ENCODE data around the gene DUOXA2. TPM values are rescaled to one million over a fixed set of nuclear protein-coding genes. Genes with fewer than 3 reads are reported as not detected.
"Not testable (repeated sequence)": the region's sequence is repeated elsewhere in the genome, so short reads cannot be mapped to it uniquely, and the experiment has no call there.

The DUOXA2 gene
- total RNA-seq, 1 donor from 2014 or later = not detected

DNA sequence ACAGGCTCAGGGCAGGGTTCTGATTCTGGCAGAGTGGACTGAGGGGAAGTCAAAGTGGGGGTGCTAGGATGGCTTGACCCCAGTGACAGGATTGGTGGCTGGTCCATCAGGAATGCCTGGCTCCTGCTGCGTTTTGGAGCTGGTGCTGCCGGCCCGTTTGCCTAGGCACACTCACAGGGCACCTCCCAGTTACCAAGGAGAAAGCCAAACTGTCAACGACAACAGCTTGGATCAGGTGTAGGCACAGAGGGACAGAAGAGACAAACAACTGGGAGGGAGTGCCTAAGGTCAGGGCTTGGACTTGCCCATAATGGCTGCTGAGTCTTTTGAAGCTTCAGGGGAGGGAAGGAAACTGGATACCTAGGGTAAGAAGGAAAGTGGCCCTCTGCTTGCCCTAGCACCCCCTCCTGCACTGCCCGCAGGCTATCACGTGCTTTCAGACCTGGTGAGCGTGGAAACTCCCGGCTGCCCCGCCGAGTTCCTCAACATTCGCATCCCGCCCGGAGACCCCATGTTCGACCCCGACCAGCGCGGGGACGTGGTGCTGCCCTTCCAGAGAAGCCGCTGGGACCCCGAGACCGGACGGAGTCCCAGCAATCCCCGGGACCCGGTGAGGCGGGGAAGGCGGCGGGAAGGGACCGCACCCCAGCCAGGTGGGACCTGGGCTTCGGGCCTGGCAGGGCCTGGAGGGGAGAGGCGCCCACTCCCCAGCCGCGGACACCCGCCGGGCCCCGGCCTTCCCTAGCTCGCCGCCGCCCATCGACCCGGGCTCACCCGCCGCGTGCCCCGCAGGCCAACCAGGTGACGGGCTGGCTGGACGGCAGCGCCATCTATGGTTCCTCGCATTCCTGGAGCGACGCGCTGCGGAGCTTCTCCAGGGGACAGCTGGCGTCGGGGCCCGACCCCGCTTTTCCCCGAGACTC, 20.8 kb downstream of the DUOXA2 start:
- DNase-seq (ENCODE audit: low read depth, low spot score) = no peak

DNA sequence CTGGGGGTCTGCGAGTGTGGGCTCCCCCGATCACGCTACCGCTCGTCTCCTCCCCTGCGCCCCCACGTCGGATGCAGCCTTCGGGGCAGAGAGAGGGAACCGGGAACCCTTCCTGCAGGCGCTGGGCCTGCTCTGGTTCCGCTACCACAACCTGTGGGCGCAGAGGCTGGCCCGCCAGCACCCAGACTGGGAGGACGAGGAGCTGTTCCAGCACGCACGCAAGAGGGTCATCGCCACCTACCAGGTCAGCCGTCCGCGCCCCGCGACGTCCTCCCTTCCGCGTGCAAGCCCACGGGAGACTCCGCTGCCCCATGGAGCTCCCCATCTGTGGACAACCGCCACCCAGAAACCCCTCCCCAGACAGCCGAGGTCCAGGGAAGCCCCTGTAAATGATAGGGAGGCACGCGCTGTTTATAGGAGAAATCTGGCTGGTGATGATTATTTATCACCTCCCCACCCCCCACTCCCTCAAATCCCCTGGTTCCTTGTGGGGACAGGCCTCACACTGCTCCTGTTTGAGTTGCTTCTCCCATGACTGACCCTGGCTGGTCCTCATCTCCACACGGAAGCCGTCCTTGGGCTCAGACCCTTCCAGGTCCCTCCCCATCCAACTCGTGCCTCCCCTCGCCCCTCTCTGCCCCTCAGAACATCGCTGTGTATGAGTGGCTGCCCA, 21.7 kb downstream of the DUOXA2 start:
- DNase-seq (ENCODE audit: low read depth, low spot score) = not testable (repeated sequence)

DNA sequence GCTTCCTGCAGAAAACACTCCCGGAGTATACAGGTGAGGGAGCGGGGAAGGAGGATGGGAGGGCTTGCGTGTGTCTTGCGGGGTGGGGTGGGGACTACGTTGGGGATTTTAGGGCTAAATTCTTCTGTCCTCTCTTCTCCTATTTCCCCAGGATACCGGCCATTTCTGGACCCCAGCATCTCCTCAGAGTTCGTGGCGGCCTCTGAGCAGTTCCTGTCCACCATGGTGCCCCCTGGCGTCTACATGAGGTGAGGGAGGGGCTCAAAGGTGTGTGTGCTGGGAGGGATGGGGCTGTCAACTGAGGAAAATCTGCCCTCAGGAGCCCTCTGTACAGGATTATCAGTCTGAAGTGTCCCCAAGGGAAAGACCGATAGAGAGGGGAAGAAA, 22.2 kb downstream of the DUOXA2 start:
- DNase-seq (ENCODE audit: low read depth, low spot score) = no peak

DNA sequence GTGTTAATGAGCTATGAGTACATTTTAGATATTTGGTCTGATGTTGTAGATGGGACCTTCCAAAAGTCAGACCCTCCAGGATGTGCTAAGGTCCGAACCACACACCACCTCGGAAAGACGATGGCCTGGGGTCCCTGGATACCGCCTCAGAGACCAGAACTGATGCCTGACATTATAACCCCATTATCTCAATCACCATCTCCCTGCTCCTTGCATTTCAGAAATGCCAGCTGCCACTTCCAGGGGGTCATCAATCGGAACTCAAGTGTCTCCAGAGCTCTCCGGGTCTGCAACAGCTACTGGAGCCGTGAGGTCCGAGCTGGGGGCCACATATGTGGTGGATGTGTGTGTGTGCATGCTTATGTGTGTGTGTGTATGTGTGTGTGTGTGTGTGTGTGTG, 23.6 kb downstream of the DUOXA2 start:
- DNase-seq (ENCODE audit: low read depth, low spot score) = no peak

DNA sequence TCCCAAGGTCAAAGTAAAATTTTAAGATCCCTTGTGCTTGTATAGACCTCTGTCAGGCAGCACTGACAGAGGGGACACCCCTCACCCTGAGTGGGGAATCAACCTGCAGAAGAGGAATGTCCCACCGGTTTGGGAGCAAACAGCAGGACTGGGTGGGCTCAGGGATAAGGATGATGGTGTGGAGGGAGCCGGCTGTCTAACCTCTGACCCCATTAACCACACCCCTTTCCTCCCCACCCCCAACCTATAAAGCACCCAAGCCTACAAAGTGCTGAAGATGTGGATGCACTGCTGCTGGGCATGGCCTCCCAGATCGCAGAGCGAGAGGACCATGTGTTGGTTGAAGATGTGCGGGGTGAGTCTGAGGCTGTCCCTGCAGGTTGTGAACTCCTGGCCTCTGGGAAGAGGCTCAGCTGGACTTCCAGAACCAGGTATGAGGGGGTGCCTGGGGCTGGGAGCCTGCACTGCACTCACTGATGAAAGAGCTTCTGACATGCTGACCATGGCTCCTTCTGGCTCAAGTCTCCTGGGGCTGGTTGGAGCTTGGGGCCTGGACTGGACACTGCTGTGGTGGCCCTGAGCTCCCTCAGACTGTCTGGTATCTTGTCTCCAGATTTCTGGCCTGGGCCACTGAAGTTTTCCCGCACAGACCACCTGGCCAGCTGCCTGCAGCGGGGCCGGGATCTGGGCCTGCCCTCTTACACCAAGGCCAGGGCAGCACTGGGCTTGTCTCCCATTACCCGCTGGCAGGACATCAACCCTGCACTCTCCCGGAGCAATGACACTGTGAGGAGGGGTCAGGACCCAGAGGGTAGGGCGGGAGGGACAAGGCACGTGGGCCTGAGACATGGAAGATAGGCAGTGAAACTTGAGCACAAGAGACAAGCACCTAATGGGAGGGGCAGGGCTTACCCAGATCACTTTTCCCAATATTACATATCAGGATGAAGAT, 25.0 kb downstream of the DUOXA2 start:
- no peak for DNase-seq (ENCODE audit: low read depth, low spot score)

DNA sequence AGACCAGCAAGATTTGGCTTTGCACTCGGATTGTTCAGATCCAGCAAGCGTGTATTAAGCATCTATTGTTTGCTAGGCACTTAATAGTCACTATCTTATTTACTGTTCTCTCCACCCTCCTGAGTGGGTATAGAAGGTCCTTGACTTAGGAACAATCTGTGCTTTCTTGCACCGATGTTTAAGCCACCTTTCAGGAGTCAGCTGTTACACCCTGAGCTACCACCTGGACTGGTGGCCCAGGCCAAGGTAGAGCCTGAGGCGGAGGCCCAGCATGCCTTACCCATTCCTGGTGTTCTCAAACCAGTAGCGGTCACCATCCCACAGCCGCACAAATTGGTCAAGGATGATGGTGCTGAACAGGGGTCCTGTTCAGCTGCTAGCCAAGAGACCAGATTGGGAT, 25.6 kb downstream of the DUOXA2 start:
- DNase-seq (ENCODE audit: low read depth, low spot score) = no peak

DNA sequence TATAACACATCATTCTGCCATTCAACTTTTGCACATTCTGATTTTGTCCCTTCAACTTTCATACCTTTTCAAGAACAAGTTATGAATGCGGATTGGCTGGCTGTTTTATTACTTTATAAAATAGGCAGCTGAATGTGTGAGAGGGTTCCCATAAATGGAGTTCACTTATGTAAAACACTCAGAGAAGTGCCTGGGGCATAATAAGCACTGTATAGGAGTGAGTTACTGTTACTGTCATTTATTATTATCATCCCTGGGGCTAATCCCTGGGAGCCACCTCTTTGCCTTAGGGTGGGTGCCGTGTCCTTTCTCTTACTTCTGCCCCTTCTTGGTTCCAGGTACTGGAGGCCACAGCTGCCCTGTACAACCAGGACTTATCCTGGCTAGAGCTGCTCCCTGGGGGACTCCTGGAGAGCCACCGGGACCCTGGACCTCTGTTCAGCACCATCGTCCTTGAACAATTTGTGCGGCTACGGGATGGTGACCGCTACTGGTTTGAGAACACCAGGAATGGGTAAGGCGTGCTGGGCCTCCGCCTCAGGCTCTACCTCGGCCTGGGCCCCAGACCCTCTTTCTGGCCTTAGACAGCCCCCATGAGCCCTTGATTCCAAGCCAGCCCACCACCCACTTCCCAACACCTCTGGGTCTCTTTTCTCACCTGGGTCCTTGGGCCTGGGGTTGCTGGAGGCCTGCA, 26.6 kb downstream of the DUOXA2 start:
- DNase-seq (ENCODE audit: low read depth, low spot score) = no peak

DNA sequence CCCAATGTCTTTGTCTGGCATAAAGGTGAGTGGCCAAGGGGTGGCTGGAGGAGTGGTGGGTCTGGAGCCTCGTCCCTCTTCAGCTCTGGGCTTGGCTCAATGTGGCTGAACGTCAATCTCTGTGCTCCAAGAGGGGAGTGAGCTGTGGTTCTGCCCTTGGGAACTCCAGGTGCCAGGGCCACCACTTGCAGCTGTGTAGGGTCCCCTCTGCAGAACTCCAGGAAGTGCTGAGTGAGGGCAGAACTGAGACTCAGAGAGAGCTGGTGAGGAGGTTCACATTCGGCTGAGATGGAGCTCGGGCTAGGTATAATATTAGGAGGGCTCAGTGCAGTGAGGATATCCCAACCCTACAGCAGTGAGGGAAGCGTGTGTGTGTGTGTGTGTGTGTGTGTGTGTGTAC, 27.3 kb downstream of the DUOXA2 start:
- DNase-seq (ENCODE audit: low read depth, low spot score) = no peak

DNA sequence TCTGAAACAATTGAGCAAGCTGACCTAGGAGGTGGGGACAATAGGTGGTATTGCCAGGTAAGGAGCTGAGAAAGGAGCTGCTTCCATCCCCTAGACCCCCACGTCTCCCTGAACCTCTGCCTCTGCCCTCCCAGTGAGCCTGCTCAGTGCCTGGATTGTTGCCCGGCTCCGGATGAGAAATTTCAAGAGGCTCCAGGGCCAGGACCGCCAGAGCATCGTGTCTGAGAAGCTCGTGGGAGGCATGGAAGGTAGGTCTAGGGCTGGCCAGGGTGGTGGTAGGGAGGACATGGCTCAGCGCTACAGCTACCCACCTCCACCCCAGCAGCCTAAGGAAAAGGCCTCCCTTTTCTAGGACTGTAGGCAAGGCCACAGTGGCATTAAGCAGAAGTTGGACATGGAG, 28.9 kb downstream of the DUOXA2 start:
- no peak for DNase-seq (ENCODE audit: low read depth, low spot score)

DNA sequence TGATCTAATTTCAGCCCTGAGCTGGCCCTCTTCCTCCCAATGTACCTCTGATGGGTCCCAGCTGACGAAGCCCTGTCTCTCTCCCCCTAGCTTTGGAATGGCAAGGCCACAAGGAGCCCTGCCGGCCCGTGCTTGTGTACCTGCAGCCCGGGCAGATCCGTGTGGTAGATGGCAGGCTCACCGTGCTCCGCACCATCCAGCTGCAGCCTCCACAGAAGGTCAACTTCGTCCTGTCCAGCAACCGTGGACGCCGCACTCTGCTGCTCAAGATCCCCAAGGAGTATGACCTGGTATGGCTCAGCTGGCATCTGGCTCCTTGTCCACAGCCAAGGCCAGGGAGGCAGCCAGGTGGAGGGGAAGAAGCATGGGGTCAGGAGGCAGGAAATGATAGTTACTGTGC, 29.8 kb downstream of the DUOXA2 start:
- DNase-seq (ENCODE audit: low read depth, low spot score) = no peak

DNA sequence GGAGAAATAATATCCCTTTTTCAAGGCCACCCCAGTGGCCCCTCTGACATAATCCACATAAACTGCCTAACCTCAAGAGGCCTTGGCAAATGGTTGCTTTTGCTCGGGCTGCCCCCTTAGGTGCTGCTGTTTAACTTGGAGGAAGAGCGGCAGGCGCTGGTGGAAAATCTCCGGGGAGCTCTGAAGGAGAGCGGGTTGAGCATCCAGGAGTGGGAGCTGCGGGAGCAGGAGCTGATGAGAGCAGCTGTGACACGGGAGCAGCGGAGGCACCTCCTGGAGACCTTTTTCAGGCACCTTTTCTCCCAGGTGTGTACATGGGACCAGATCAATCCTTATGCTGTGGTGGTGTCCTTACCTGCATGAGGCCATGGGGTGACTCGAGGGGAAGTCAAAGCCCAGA, 30.6 kb downstream of the DUOXA2 start:
- DNase-seq (ENCODE audit: low read depth, low spot score) = no peak

DNA sequence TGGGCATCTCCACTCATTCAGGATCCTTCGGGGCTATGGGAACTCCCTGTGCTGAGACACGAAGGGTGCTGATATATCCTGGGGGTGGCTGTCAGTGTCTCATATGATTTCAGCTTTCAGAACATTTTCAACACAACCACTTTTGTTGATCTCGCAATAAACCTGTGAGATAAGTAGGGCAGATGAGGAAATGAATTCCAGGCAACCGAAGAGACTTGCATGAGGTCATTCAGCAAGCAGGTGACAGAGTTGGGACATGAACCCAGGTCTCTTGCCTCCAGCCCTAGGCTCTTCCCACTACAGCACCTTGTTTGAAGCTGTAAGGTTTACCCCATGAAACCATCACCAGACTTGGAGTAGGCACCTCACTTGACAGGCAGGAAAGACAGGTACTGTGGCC, 32.3 kb downstream of the DUOXA2 start:
- DNase-seq (ENCODE audit: low read depth, low spot score) = no peak

DNA sequence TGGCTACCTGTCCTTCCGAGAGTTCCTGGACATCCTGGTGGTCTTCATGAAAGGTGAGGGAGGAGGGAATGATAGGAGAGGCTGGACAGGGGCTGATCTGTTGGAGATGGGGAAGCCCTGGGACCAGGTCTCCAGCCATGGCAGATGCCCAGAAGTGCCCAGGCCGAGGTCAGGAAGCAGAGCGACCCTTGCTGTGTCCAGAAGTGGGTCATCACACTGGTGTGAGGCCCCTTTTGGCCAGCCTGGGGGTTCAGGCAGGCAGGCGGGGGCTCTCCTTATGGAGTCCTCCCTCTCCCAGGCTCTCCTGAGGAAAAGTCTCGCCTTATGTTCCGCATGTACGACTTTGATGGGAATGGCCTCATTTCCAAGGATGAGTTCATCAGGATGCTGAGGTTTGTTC, 33.5 kb downstream of the DUOXA2 start:
- no peak for DNase-seq (ENCODE audit: low read depth, low spot score)

DNA sequence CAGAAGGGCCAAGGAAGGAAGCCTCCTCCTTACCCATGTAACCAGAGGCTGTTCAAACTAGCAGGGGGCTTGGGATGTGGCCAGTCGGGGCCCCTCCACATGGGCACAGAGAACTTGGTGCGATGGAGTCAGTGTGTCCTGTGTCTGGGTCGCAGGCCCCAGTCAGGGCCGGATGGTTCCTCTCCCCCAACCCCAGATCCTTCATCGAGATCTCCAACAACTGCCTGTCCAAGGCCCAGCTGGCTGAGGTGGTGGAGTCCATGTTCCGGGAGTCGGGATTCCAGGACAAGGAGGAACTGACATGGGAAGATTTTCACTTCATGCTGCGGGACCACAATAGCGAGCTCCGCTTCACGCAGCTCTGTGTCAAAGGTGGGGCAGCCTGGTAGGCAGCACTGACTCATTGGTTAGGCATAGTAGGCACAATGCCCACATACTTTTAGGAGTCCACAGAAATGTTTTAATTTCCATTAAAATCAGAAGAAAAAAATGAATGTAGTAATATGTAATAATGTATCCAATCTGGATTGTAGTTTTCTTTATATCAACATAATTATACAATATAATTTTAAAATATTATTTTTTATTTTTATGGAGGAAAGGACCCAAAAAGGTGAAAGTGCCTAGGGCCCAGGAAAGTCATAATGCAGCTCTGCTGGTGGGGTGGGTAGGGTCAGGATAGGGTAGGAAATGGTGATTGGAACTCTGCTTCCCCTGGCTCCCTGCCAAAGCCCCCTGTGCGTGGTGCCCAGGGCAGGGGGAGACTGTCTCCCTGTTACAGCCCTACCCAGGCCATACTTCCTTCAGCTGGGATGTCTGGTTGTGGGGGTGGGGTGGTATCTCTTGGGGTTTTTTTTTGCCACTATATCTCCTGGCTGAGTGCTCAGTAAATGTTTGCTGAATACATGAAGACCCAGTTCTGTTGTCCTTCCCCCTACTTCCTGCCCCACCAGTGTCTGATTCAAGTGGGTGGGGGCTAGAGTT, 34.2 kb downstream of the DUOXA2 start:
- DNase-seq (ENCODE audit: low read depth, low spot score) = no peak

DNA sequence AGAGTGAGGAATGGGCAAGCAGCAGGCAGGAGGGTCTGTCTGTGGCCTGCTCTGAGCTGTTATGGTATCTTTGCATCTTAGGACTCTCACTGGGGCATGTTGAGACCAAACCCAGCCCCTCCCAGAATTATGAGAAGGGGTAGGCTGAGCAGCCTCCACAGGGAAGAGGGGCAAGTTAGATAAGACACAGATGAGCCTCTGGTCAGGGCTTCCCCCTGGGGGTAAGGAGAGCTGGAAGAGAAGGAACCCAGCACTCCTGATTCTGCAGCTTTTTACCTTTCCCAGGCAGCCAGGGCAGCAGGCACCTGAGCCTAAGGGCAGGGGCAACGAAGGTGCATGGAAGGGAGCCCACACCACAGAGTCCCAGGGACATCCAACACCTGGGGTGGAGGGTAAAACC, 34.9 kb downstream of the DUOXA2 start:
- no peak for DNase-seq (ENCODE audit: low read depth, low spot score)

DNA sequence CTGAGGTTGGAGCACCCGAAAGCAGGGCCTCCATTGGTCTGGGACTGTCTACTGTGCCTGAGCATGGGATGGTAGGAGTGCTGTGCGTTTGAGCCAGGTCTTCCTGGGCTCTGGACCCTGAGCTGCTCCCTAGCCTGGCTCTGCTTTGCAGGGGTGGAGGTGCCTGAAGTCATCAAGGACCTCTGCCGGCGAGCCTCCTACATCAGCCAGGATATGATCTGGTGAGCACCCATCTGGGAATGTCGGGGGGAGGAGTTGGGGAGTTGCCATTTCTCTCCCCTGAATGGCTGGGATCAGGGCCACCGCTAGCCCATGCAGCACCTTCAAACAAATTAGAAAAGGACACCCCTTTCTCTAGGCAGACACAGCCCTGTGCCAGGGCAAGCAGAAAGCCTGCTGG, 36.4 kb downstream of the DUOXA2 start:
- DNase-seq (ENCODE audit: low read depth, low spot score) = no peak

DNA sequence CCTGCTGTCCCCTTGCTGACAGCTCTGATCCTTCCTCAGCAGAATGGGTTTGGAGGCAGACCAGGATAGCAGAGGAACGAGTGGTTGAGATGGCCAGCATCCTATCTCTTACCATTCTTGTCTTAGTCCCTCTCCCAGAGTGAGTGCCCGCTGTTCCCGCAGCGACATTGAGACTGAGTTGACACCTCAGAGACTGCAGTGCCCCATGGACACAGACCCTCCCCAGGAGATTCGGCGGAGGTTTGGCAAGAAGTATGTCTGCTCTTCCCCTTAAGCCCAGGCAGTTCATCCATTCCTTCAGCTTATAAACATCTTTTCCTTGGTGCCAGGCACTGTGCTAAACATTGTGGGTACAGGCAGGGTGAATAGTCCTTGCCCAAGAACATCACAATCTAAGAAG, 36.9 kb downstream of the DUOXA2 start:
- DNase-seq (ENCODE audit: low read depth, low spot score) = no peak

DNA sequence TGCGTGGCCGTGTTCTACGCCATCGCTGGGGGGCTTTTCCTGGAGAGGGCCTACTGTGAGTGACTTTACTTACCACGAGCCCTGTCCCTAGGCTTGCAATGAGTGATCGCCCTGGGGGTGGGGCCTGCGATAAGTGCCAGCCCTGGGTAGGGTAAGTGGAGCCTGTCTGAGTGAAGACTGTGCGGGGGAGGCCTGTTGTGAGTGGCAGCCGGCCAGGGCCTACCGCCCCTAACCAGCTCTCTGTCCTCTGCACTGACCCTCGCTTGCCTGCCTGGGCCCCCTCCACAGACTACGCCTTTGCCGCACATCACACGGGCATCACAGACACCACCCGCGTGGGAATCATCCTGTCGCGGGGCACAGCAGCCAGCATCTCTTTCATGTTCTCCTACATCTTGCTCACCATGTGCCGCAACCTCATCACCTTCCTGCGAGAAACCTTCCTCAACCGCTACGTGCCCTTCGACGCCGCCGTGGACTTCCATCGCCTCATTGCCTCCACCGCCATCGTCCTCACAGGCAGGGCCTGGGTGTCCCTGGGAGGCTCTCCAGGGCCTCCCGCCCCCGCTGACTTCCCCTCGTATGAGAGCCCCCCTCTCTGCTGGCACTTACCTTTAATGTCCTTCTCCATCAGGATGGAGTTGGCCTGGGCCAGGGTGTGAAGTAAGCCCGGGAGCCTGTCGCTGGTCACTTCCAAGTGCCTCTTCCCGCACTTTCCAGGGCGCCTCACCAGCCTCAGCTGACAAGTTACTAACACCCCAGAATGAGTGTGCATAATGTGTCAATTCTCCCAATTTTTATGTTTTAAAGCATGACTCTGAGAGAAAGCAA, 38.1 kb downstream of the DUOXA2 start:
- no peak for DNase-seq (ENCODE audit: low read depth, low spot score)

DNA sequence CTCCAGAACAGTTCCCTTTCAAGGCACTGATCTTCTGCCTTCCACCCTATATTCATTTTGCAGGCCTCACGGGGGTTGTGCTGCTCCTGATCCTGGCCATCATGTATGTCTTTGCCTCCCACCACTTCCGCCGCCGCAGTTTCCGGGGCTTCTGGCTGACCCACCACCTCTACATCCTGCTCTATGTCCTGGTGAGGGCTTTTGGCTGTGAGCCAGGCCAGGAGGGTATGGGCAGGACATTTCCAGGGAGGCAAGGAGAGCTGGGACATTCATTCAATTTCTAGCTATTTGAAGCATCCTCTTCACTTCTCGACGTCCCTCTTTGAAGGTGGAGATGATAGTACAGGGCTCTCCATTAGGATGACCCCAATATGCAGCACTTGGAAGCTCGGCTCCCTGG, 41.6 kb downstream of the DUOXA2 start:
- no peak for DNase-seq (ENCODE audit: low read depth, low spot score)

Measured in pulmonary artery endothelial cell (primary cell).